ENCODE results near the gene CDC123.
"Not testable (repeated sequence)": the region's sequence is repeated elsewhere in the genome, so short reads cannot be mapped to it uniquely, and the experiment has no call there.

CDC123 gene

GRCh38 chr10:12195603-12196506, at the start of gene CDC123, which contains the start of gene NUDT5:
TSS of gene CDC123 (plus strand) at chr10:12196188. CDS start at chr10:12196246, 58 bp downstream.
TSS of gene NUDT5 (minus strand) at chr10:12195891. CDS start at chr10:12186291, 9,600 bp downstream.
- DNase-seq: peak; percentile 83 to 97

- DNase-seq: no peak
Measured at GRCh38 chr10:12150163-12150562, 45.8 kb upstream of the CDC123 start.

DNA sequence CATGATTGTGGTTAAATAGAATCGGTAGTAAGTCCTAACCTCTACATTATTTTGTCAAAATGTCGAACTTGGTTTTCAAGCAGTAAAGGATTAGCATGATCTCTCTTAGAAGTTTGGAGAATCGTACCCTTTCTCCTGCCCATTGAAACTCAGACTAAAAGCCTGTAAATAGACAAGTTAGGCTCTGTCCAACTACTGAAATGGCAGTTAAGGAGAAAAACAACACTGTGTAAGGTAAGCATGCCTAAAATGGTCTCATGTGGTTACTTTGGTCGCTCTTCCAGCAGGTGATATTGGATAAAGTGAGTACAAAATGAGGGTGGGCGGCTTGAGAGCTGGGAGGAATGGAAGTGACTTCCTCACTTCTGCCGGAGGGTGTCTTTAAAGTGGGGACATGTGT, 41.5 kb upstream of the CDC123 start:
- DNase-seq: no peak

- no peak for DNase-seq
Measured at GRCh38 chr10:12156367-12157123, 39.4 kb upstream of the CDC123 start.

- DNase-seq: no peak
Measured at GRCh38 chr10:12158111-12158510, 37.9 kb upstream of the CDC123 start.

- DNase-seq: no peak
Measured at GRCh38 chr10:12160664-12161063, 35.3 kb upstream of the CDC123 start.

GRCh38 chr10:12162927-12163326, 33.1 kb upstream of the CDC123 start:
- DNase-seq: no peak

GRCh38 chr10:12164085-12164484, 31.9 kb upstream of the CDC123 start:
- no peak for DNase-seq

DNA sequence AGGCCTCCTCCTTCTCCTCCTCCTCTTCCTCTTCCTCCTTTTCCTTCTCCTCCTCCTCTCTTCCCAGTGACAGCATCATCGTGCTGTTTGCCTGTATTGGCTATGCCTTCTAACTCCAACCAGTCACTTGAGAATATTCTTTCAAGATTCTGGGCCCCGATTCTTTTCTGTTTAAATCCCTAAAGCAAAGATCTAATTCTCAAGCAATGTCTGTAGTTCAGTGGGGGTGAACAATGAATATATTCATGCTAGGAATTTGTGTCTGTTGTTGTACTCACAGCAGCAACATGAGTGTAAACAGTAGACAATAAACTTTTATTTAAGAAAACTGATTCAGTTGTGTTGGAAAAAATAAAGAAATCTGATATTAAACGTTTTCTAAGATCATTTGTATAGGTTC, 31.0 kb upstream of the CDC123 start:
- DNase-seq: no peak

- DNase-seq: no peak
Measured at GRCh38 chr10:12165999-12166775, 29.8 kb upstream of the CDC123 start.

DNA sequence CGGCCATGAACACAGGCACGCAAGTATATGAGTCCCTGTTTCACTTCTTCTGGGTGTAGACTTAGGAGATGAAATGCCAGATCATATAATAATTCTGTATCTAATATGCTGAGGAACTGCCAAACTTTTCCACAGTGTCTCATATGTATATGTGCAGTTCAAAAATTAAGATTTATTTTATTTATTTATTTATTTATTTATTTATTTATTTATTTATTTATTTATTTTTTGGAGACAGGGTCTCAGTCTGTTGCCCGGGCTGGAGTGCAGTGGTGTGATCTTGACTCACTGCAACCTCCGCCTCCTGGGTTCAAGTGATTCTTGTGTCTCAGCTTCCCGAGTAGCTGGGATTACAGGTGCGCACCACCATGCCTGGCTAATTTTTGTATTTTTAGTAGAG, 24.5 kb upstream of the CDC123 start:
- DNase-seq: not testable (repeated sequence)

DNA sequence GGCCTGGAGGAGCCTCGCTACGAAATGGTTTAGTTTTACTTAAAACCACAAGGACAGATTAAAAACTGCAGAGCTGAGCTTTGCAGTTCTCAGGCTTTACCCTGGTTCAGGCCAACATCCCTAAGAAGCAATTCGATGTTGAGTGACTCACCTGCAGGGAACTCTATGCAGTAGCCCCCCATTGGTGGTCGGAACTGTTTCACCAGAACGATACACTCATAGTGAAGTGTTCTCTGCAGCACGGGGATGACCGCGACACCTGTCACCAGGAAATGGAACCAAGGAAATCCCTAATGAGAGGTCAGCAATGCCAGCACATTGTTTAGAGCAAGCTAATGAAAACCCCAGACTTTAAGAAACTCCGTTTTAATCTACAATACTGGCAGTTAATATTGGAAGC, 18.3 kb upstream of the CDC123 start:
- no peak for DNase-seq

GRCh38 chr10:12179606-12180170, 16.3 kb upstream of the CDC123 start:
- no peak for DNase-seq

- no peak for DNase-seq
Measured at GRCh38 chr10:12180221-12180974, 15.6 kb upstream of the CDC123 start.

DNA sequence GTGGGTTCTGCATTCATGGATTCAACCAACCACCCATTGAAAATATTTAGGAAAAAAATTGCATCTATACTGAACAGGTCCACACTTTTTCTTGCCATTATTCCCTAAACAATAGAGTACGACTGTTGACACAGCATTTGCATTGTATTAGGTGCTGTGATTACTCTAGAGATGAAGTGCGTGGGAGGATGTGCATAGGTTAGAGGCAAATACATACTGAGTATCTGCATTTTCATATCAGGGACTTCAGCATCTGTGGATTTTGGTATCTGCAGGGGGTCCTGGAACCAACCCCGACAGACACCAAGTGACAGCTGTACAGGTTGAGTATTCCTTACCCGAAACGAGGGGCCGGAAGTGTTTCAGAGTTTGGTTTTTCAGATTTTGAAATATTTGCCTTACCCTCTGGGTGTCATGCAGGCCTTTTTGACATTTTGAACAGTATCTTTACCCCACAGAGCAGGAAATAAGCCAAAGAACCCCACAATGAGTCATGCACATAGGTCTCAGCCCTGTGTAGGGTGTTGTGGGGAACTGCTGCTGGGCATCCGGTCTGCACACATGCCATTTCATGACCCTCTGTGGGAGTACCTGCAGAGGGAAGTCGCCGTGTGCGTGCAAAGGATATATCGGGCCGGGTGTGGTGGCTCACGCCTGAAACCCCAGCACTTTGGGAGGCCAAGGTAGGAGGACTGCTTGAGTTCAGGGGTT, 14.8 kb upstream of the CDC123 start:
- DNase-seq: no peak

GRCh38 chr10:12184165-12184564, 11.8 kb upstream of the CDC123 start:
- DNase-seq: no peak

- DNase-seq: no peak
Measured at GRCh38 chr10:12186323-12186722, 9.7 kb upstream of the CDC123 start.

- no peak for DNase-seq
Measured at GRCh38 chr10:12187321-12187905, 8.6 kb upstream of the CDC123 start.

- DNase-seq: no peak
Measured at GRCh38 chr10:12188656-12189055, 7.3 kb upstream of the CDC123 start.

DNA sequence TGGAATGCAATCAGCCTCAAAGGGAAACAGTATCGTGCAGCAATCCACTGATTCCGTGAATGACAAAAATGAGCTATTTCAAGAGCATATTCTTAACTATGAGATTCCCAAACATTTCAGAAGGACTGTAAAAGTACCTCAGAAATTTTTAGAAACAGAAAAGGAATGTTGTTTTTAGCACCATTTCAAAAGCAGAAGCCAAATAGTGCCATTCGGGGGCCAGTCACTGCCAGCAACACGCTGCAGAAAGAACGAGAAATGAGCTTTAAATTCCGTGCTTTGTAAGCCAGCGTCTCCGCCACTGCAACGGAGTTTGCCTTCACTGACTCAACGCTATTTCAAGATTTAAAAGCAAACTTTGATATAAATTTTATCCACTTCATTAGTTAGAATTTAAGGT, 6.6 kb upstream of the CDC123 start:
- no peak for DNase-seq

DNA sequence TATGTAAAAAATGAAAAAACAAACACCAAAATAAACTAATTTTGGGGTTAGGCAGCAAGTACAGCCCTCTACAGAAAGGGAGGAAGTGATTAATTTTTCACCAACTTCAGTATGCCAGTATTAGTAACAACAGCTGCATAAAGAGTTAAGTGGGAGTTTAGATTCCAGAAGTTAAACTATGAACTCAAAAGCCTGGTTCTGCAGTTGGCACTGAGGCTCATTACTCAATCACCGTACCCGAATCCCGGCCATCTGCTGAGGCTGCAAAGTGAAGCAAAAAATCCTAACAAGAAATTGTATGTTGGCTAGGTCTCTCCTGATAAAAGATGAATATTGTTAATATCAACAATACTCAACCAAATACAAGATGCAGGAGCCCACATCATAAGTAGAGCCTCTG, 4.3 kb upstream of the CDC123 start:
- peak in 1 of 2 experiments; percentile 12 for DNase-seq

Data from NCI-H446 (cell line).